ENCODE data around the gene HLA-F.

Gene HLA-F

DNA sequence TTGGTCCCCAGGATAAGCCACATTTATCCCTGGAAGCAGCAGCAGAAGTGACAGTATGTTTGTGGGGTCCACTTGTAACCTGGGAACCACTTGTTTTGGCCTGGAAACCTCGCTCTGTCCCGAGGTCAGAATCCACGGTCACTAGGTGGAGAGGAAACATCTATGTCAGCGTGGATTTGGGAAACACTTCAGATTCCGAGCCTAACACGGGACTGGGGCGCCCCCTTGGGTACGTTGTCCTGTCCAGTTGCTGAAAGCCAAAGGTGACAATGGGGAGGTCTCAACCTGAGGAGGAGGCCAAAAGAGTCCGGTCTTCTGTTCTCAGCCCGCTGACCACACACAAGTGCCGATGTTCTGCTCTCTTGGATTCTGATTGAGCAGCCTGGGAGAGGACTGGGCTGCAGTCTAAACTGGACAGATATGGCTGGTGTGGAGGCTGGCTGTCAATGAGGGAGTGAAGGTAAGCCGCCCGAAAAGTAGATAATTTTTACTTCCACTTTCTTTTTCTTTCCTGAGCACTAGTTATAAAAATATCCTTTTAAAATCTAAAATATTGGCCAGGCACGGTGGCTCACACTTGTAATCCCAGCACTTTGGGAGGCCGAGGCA lies 37.4 kb upstream of the HLA-F start:
- Histone ChIP-seq H3K79me2 (ENCODE audit: low read length) (no peaks in the 10 kb centered on the region), H2AFZ (ENCODE audit: low read length) (no peak overlapping the region), H3K9ac (ENCODE audit: low read length) (no peak overlapping the region), H3K36me3 (replicated peaks; ENCODE audit: insufficient read depth, low read length) (no peaks in the 10 kb centered on the region), H3K4me3 (ENCODE audit: low read length) (no peak overlapping the region), H3K9me2 (replicated peaks; ENCODE audit: insufficient read depth, low read length) (no peaks in the 10 kb centered on the region), H3K4me2 (ENCODE audit: low read depth, low read length) (no peak overlapping the region), H3K9me3 (replicated peaks; ENCODE audit: insufficient read depth, low read length) (no peaks in the 10 kb centered on the region), H3K27ac (ENCODE audit: low read length) (no peak overlapping the region), H3K27me3 (replicated peaks; ENCODE audit: insufficient read depth, low read length) (no peaks in the 10 kb centered on the region), H3K4me1 (ENCODE audit: low read length) (0 out of 2 replicates have a peak, but pooled peaks cover 5% of the 10 kb centered on the region), H3F3A (ENCODE audit: insufficient read depth, low read length) (no peaks in the 10 kb centered on the region), H4K20me1 (ENCODE audit: insufficient read depth, low read length) (no peaks in the 10 kb centered on the region)
- no peak for DNase-seq
- TF ChIP-seq EZH2phosphoT487 (IDR thresholded peaks at IDR 0.05; ENCODE audit: low read length) (no peak), EZH2 (optimal IDR thresholded peaks at IDR 0.05; ENCODE audit: low read depth, low read length) (no peak)
- TF ChIP-seq, protein P1, sequence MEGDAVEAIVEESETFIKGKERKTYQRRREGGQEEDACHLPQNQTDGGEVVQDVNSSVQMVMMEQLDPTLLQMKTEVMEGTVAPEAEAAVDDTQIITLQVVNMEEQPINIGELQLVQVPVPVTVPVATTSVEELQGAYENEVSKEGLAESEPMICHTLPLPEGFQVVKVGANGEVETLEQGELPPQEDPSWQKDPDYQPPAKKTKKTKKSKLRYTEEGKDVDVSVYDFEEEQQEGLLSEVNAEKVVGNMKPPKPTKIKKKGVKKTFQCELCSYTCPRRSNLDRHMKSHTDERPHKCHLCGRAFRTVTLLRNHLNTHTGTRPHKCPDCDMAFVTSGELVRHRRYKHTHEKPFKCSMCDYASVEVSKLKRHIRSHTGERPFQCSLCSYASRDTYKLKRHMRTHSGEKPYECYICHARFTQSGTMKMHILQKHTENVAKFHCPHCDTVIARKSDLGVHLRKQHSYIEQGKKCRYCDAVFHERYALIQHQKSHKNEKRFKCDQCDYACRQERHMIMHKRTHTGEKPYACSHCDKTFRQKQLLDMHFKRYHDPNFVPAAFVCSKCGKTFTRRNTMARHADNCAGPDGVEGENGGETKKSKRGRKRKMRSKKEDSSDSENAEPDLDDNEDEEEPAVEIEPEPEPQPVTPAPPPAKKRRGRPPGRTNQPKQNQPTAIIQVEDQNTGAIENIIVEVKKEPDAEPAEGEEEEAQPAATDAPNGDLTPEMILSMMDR (IDR thresholded peaks at IDR 0.05; ENCODE audit: low read length) = no peak

DNA sequence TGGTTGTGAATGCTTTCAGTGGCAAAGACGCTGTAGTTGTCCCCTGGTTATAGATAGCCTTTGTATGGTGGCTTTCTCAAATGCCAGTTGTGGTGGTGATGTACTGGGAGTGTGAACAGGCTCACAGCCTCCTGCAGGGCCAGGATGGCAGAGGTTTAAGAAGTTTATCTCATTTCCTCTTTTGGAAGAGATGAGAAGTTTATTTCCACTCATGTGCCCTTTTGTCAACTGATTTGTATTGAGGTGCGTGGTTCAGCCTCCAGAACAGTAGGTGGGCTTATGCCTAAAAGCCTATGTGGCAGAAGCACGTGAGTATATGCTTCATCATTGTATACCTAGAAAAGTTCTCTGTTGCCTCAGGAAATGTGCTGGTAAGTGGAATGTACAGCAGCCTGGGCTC lies 28.6 kb upstream of the HLA-F start:
- Histone ChIP-seq H3K4me3 (ENCODE audit: low read length) (no peak overlapping the region), H3K36me3 (replicated peaks; ENCODE audit: insufficient read depth, low read length) (no peaks in the 10 kb centered on the region), H3F3A (ENCODE audit: insufficient read depth, low read length) (no peaks in the 10 kb centered on the region), H4K20me1 (ENCODE audit: insufficient read depth, low read length) (no peaks in the 10 kb centered on the region), H3K27ac (ENCODE audit: low read length) (no peak overlapping the region), H2AFZ (ENCODE audit: low read length) (no peak overlapping the region), H3K9me2 (replicated peaks; ENCODE audit: insufficient read depth, low read length) (no peaks in the 10 kb centered on the region), H3K9me3 (replicated peaks; ENCODE audit: insufficient read depth, low read length) (no peaks in the 10 kb centered on the region), H3K27me3 (replicated peaks; ENCODE audit: insufficient read depth, low read length) (no peaks in the 10 kb centered on the region), H3K79me2 (ENCODE audit: low read length) (no peaks in the 10 kb centered on the region), H3K9ac (ENCODE audit: low read length) (no peak overlapping the region), H3K4me1 (ENCODE audit: low read length) (no peaks in the 10 kb centered on the region), H3K4me2 (ENCODE audit: low read depth, low read length) (no peak overlapping the region)
- TF ChIP-seq, protein P1 (IDR thresholded peaks at IDR 0.05; ENCODE audit: low read length) = no peak
- TF ChIP-seq EZH2phosphoT487 (IDR thresholded peaks at IDR 0.05; ENCODE audit: low read length) = no peak
- TF ChIP-seq EZH2 (optimal IDR thresholded peaks at IDR 0.05; ENCODE audit: low read depth, low read length) = no peak
- DNase-seq = no peak

DNA sequence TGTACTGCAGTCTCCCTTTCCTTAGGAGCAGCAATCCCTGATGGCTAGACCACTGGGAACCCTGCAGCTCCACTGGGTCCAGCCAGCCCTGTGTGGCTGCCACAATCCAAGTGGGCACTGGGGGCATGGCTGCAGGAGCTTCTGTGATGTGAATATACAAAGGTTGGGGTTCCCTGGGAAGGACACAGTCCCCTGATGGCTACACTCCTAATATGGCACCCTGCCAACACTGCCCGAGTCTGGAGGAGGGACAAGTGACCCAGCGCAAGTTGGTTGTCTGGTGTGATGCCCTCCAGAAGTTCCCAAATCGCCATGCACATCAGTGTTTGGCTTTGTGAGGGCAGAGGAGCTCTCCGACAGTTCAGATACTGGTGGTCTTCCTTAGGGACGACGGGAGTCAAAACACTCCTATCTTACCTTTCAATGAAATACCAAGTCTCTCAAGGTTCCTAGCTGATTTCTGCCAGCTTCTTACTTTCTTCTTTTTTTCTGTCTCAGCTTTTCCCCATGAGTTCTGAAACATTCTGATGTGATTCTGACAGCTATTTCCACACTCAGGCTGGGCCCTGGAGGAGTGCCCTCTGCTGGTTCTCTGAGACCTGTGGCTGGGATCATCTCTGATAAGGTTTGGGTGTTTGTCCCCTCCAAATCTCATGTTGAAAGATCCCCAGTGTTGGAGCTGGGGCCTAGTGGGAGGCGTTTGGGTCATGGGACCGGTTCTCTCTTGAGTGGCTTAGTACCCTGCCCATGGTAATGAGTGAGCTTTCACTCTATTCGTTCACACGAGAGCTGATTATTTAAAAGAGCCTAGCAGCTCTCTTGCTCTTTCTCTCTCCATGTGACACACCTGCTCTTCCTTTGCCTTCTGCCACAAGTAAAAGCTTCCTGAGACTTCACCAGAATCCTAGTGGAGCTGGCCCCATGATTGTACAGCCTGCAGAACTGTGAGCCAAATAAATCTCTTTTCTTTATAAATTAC lies 26.8 kb upstream of the HLA-F start:
- H3K9me3 ChIP-seq (replicated peaks; ENCODE audit: insufficient read depth, low read length) = no peaks in the 10 kb centered on the region
- no peak overlapping the region for H3K4me3 ChIP-seq (ENCODE audit: low read length)
- H3K4me1 ChIP-seq (ENCODE audit: low read length) = no peaks in the 10 kb centered on the region
- TF ChIP-seq EZH2 (optimal IDR thresholded peaks at IDR 0.05; ENCODE audit: low read depth, low read length) = no peak
- TF ChIP-seq EZH2phosphoT487 (IDR thresholded peaks at IDR 0.05; ENCODE audit: low read length) = no peak
- TF ChIP-seq, protein P1 (IDR thresholded peaks at IDR 0.05; ENCODE audit: low read length) = peak; percentile 48
- no peak overlapping the region for H3K9ac ChIP-seq (ENCODE audit: low read length)
- H4K20me1 ChIP-seq (ENCODE audit: insufficient read depth, low read length) = no peaks in the 10 kb centered on the region
- no peaks in the 10 kb centered on the region for H3F3A ChIP-seq (ENCODE audit: insufficient read depth, low read length)
- peak; percentile 37 for DNase-seq
- no peaks in the 10 kb centered on the region for H3K27me3 ChIP-seq (replicated peaks; ENCODE audit: insufficient read depth, low read length)
- no peaks in the 10 kb centered on the region for H3K79me2 ChIP-seq (ENCODE audit: low read length)
- no peak overlapping the region for H3K27ac ChIP-seq (ENCODE audit: low read length)
- no peak overlapping the region for H2AFZ ChIP-seq (ENCODE audit: low read length)
- H3K9me2 ChIP-seq (replicated peaks; ENCODE audit: insufficient read depth, low read length) = no peaks in the 10 kb centered on the region
- H3K4me2 ChIP-seq (ENCODE audit: low read depth, low read length) = no peak overlapping the region
- no peaks in the 10 kb centered on the region for H3K36me3 ChIP-seq (replicated peaks; ENCODE audit: insufficient read depth, low read length)
